Measurements from ENCODE around the gene PNMA6A. TPM values are rescaled to one million over a fixed set of nuclear protein-coding genes. Genes with fewer than 3 reads are reported as not detected.

The PNMA6A gene
- total RNA-seq, 1 experiment from 2014 or later: 0.31 TPM

DNA sequence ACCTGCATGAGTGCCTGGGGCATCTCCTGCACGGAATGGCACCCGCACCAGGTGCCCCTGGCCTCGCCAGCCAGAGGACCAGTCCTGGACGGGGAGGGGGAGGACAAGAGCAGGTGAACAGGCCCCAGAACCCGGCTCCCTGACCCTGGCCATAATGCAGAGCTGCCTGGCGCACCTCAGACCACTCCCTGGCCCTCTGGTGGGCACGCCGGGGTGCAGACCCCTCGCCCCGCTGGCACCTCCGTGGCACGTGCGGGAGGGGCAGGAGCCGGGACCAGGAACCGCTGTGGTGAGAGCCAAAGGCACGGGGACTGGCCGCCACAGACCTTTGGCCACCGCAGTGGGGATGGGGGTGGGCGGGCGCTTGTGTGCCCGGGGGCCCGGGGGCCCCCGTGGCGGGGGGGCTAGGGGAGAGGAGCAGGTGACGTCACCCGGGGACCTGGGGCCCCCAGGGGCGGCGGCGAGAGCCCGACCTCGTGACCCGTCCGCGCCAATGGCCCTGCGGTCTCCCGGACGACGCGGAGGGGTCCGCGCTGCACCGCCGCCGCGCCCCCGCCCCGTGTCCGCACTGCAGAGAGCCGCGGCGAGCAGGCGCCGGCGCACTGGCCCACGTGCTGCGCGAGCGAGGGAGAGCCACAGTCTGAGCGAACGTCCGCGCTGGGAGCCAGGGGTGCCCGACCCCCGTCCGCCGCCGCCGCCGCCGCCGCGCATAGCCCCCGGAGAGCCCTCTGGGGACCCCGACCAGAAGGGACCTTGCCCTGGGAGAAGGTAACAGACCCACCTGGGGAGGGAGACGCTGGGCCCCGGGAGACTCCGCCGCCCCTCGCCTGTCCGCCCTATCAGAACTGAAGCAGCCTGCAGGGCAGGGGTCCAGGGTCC is 16.1 kb upstream of the PNMA6A start, which contains the start of gene PNMA3:
Gene PNMA3, plus strand, starts transcription at position 600 of the 879 bp plus-strand sequence. CDS start 586 bp downstream, outside the sequence.
- Mint-ChIP-seq H3K36me3 (ENCODE audit: insufficient read depth, unreplicated experiment) (no peaks in the 10 kb centered on the region), H3K4me1 (ENCODE audit: low read depth, unreplicated experiment) (no peaks in the 10 kb centered on the region), H3K27ac (ENCODE audit: unreplicated experiment) (no peak within 1 kb of the TSS), H3K4me3 (ENCODE audit: low read depth, unreplicated experiment) (no peak within 1 kb of the TSS), H3K9me3 (ENCODE audit: low read depth, unreplicated experiment) (no peaks in the 10 kb centered on the region), H3K27me3 (ENCODE audit: unreplicated experiment) (peaks cover 45% of the 10 kb centered on the region)
- intact Hi-C loops (cut with micrococcal nuclease; ENCODE audit: unreplicated experiment): no loop called here
- TF ChIP-seq, protein P1, sequence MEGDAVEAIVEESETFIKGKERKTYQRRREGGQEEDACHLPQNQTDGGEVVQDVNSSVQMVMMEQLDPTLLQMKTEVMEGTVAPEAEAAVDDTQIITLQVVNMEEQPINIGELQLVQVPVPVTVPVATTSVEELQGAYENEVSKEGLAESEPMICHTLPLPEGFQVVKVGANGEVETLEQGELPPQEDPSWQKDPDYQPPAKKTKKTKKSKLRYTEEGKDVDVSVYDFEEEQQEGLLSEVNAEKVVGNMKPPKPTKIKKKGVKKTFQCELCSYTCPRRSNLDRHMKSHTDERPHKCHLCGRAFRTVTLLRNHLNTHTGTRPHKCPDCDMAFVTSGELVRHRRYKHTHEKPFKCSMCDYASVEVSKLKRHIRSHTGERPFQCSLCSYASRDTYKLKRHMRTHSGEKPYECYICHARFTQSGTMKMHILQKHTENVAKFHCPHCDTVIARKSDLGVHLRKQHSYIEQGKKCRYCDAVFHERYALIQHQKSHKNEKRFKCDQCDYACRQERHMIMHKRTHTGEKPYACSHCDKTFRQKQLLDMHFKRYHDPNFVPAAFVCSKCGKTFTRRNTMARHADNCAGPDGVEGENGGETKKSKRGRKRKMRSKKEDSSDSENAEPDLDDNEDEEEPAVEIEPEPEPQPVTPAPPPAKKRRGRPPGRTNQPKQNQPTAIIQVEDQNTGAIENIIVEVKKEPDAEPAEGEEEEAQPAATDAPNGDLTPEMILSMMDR (IDR thresholded peaks at IDR 0.05; ENCODE audit: unreplicated experiment): no peak
- no peak for DNase-seq
- BruUV-seq (replicated peaks): no TSS peak
- CTCF ChIA-PET: no interaction called here

DNA sequence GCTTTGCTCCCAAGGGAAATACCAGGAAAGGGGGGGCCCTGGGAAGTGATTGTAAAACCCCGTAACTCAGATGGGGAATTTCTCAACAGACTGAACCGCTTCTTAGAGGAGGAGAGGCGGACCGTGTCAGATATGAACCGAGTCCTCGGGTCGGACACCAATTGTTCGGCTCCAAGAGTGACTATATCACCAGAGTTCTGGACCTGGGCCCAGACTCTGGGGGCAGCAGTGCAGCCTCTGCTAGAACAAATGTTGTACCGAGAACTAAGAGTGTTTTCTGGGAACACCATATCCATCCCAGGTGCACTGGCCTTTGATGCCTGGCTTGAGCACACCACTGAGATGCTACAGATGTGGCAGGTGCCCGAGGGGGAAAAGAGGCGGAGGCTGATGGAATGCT is 15.0 kb upstream of the PNMA6A start:
- TF ChIP-seq, protein P1 (IDR thresholded peaks at IDR 0.05; ENCODE audit: unreplicated experiment): no peak
- Mint-ChIP-seq H3K27ac (ENCODE audit: unreplicated experiment) (no peak overlapping the region), H3K4me3 (ENCODE audit: low read depth, unreplicated experiment) (no peak overlapping the region), H3K9me3 (ENCODE audit: low read depth, unreplicated experiment) (no peaks in the 10 kb centered on the region), H3K36me3 (ENCODE audit: insufficient read depth, unreplicated experiment) (no peaks in the 10 kb centered on the region), H3K4me1 (ENCODE audit: low read depth, unreplicated experiment) (no peaks in the 10 kb centered on the region), H3K27me3 (ENCODE audit: unreplicated experiment) (peaks cover 34% of the 10 kb centered on the region)
- BruUV-seq (replicated peaks): no TSS peak
- DNase-seq: no peak
- intact Hi-C loops (cut with micrococcal nuclease; ENCODE audit: unreplicated experiment): no loop called here
- CTCF ChIA-PET: no interaction called here

DNA sequence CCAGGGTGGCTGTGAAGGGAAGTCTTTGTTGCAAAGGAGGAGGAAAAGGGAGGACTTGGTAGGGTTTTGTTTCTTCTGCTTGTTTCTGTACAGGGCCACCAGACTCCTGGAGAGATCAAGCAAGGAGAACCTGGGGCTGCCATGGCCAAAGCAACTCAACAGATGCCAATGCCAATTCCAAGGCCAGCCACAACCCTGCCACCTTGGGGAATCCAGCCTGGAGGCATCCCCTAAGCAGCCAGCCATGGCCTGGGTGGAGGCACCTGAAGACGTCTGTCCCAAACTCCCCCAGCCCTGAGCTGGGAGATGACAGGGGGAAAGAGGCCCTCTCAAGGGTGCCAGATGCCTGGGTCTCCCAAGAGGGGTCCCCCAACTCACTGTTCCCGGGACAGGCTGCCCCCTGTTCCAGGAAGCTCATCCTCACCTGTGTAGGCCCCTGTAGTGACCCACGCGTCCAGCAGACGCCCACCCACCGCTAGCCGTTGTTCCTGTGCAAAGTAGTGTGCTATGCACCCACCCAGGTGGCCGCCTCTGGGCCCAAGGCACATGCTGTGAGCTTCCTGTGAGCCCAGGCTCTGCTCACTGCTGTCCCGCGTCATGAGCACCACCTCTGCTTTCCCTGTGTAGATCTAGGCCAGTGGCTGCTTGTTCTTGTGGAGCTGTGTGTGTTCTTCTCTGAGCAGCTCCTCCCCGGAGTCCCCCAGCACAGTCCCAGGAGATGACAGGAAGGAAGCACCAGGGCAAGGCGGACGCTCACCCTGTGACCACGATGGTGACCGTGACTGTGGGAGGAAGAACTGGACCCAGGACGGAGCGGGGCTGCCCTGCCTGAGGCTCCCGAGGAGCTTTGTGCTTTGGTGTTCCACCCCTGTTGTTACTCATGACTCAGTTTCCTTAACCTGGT is 12.8 kb upstream of the PNMA6A start:
- TF ChIP-seq, protein P1 (IDR thresholded peaks at IDR 0.05; ENCODE audit: unreplicated experiment): no peak
- no peaks in the 10 kb centered on the region for H3K4me1 Mint-ChIP-seq (ENCODE audit: low read depth, unreplicated experiment)
- intact Hi-C loops (cut with micrococcal nuclease; ENCODE audit: unreplicated experiment): no loop called here
- no peak overlapping the region for H3K27ac Mint-ChIP-seq (ENCODE audit: unreplicated experiment)
- no peak for DNase-seq
- no peaks in the 10 kb centered on the region for H3K36me3 Mint-ChIP-seq (ENCODE audit: insufficient read depth, unreplicated experiment)
- H3K27me3 Mint-ChIP-seq (ENCODE audit: unreplicated experiment): peaks cover 22% of the 10 kb centered on the region
- H3K4me3 Mint-ChIP-seq (ENCODE audit: low read depth, unreplicated experiment): no peak overlapping the region
- no TSS peak for BruUV-seq (replicated peaks)
- no peaks in the 10 kb centered on the region for H3K9me3 Mint-ChIP-seq (ENCODE audit: low read depth, unreplicated experiment)
- CTCF ChIA-PET: no interaction called here

DNA sequence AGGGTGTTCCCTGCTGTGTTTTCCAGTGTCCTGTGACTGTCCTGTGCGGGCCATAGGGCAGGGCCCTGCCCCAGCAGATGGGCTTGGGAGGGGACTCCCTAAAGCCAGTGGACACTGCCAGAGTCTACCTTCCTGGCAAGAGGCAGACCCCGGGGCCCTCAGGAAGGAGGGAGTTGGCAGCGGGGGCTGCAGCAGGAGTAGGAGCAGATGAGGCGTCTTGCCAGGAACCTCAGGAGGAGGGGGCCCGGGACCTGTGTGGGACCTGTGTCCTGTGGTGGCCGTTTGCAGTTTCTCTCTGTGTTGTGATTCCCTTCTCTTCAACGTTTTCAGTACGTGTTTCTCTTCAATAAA is 12.2 kb upstream of the PNMA6A start:
- H3K4me3 Mint-ChIP-seq (ENCODE audit: low read depth, unreplicated experiment): no peak overlapping the region
- no peaks in the 10 kb centered on the region for H3K36me3 Mint-ChIP-seq (ENCODE audit: insufficient read depth, unreplicated experiment)
- TF ChIP-seq, protein P1 (IDR thresholded peaks at IDR 0.05; ENCODE audit: unreplicated experiment): no peak
- H3K9me3 Mint-ChIP-seq (ENCODE audit: low read depth, unreplicated experiment): no peaks in the 10 kb centered on the region
- no peak for DNase-seq
- H3K4me1 Mint-ChIP-seq (ENCODE audit: low read depth, unreplicated experiment): no peaks in the 10 kb centered on the region
- peaks cover 22% of the 10 kb centered on the region for H3K27me3 Mint-ChIP-seq (ENCODE audit: unreplicated experiment)
- CTCF ChIA-PET: interaction anchor here (0.6 kb wide), 1 partner anchor 130 kb away, joined by 4 read pairs; no protein-coding TSS in a partner anchor
- intact Hi-C loops (cut with micrococcal nuclease; ENCODE audit: unreplicated experiment): no loop called here
- H3K27ac Mint-ChIP-seq (ENCODE audit: unreplicated experiment): no peak overlapping the region
- BruUV-seq (replicated peaks): no TSS peak
